Measurements from ENCODE around the gene ACP1.

The ACP1 gene

DNA sequence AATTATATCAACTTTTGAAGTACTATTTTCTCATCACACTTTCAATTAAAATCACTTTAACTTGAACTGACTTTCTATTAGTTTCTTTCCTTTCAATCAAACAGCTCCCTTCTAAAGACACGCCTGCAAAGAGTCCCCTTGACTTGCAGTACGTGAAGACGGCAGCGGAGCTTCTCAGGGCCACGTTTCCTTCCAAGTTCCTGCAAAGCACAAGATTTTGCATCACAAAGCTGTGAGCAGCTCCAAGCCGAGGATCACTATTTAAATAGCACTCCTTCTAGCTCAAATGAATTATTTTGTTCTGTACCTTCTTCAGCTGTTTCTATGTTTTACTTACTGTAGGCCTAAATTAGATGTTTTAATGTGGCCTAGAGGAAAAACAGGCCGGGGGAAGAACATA, 31.7 kb upstream of the ACP1 start:
- Histone ChIP-seq H3K9me3 (replicated peaks in 1 of 2; ENCODE audit: control insufficient read depth in 2 of 2, insufficient read depth in 1 of 2, low read depth in 1 of 2, low read length in 2 of 2) (peaks cover 0 to 7% of the 10 kb centered on the region in 2 donors), H2AK5ac (ENCODE audit: low read depth, low read length) (no peak overlapping the region), H2BK5ac (ENCODE audit: low read length) (no peak overlapping the region), H3K9ac (ENCODE audit: low read depth, low read length, poor library complexity) (no peak overlapping the region), H3K4ac (ENCODE audit: low read length) (no peak overlapping the region), H3K36me3 (replicated peaks in 1 of 2; ENCODE audit: control insufficient read depth in 2 of 2, insufficient read depth in 2 of 2, low read length in 2 of 2) (peaks cover 0 to 28% of the 10 kb centered on the region in 2 donors), H4K91ac (ENCODE audit: low read depth, low read length, poor library complexity) (no peak overlapping the region), H3K4me3 (ENCODE audit: low read length in 2 of 2) (no peak overlapping the region), H2BK120ac (ENCODE audit: low read depth, low read length) (no peak overlapping the region), H3K23ac (ENCODE audit: low read depth, low read length, poor library complexity) (no peak overlapping the region), H3K18ac (ENCODE audit: low read length) (no peak overlapping the region), H3K27me3 (ENCODE audit: control insufficient read depth in 3 of 3, insufficient read depth in 3 of 3, low read depth in 1 of 3, low read length in 3 of 3) (no peaks in the 10 kb centered on the region), H2BK12ac (ENCODE audit: low read length) (no peak overlapping the region), H2AFZ (ENCODE audit: low read length) (no peak overlapping the region), H3K27ac (replicated peaks; ENCODE audit: low read length) (no peak overlapping the region), H2BK15ac (ENCODE audit: low read length) (no peak overlapping the region), H3K4me2 (ENCODE audit: insufficient read depth, low read length, poor library complexity, severe bottlenecking) (no peak overlapping the region), H3K79me1 (ENCODE audit: low read depth, low read length) (no peaks in the 10 kb centered on the region), H3K4me1 (ENCODE audit: control insufficient read depth in 2 of 2, insufficient read depth in 1 of 2, low read depth in 1 of 2, low read length in 2 of 2) (peaks cover 2 to 7% of the 10 kb centered on the region in 2 donors), H4K8ac (ENCODE audit: low read depth, low read length) (no peak overlapping the region), H3K14ac (ENCODE audit: low read length) (no peak overlapping the region)
- no CpG with 5 or more reads among the region's 7 CpGs for WGBS, 2 donors (ENCODE audit: extremely low coverage in 2 of 2, insufficient read length in 2 of 2, insufficient replicate concordance in 1 of 2)
- no peak for DNase-seq (ENCODE audit: low spot score)

DNA sequence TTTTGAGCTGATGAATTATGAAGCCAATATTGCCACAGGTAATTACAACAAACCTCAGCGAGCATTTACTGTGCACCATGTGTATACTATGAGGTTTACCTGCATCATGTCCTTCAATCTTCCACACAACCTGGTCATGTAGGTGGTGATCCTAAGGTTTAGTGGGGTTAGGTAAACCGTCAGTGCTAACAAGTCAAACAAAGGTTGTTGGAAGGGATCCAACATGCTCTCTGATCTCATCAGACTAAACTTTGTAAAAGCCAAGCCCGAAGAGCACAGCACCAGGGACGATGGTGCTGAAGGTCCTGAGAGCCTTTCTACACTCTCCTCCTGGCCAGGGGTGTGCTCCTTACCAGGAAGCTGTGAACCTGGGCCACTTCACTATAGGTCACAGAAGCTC, 30.3 kb upstream of the ACP1 start:
- no peak overlapping the region for H2BK12ac ChIP-seq (ENCODE audit: low read length)
- no peak overlapping the region for H2AK5ac ChIP-seq (ENCODE audit: low read depth, low read length)
- no peaks in the 10 kb centered on the region for H3K27me3 ChIP-seq (ENCODE audit: control insufficient read depth in 3 of 3, insufficient read depth in 3 of 3, low read depth in 1 of 3, low read length in 3 of 3)
- no peak overlapping the region for H2BK5ac ChIP-seq (ENCODE audit: low read length)
- H4K8ac ChIP-seq (ENCODE audit: low read depth, low read length) = no peak overlapping the region
- no CpG with 5 or more reads among the region's 4 CpGs for WGBS, 2 donors (ENCODE audit: extremely low coverage in 2 of 2, insufficient read length in 2 of 2, insufficient replicate concordance in 1 of 2)
- no peak overlapping the region for H3K4me2 ChIP-seq (ENCODE audit: insufficient read depth, low read length, poor library complexity, severe bottlenecking)
- no peak overlapping the region for H3K14ac ChIP-seq (ENCODE audit: low read length)
- H3K9me3 ChIP-seq (replicated peaks in 1 of 2; ENCODE audit: control insufficient read depth in 2 of 2, insufficient read depth in 1 of 2, low read depth in 1 of 2, low read length in 2 of 2) = peaks cover 0 to 7% of the 10 kb centered on the region in 2 donors
- H3K4ac ChIP-seq (ENCODE audit: low read length) = no peak overlapping the region
- no peak overlapping the region for H4K91ac ChIP-seq (ENCODE audit: low read depth, low read length, poor library complexity)
- no peak overlapping the region for H3K23ac ChIP-seq (ENCODE audit: low read depth, low read length, poor library complexity)
- H3K4me1 ChIP-seq (ENCODE audit: control insufficient read depth in 2 of 2, insufficient read depth in 1 of 2, low read depth in 1 of 2, low read length in 2 of 2) = peaks cover 7 to 8% of the 10 kb centered on the region in 2 donors
- no peak overlapping the region for H3K4me3 ChIP-seq (ENCODE audit: low read length in 2 of 2)
- no peak overlapping the region for H2BK15ac ChIP-seq (ENCODE audit: low read length)
- H2AFZ ChIP-seq (ENCODE audit: low read length) = no peak overlapping the region
- no peak overlapping the region for H3K18ac ChIP-seq (ENCODE audit: low read length)
- H3K27ac ChIP-seq (replicated peaks; ENCODE audit: low read length) = no peak overlapping the region
- no peak for DNase-seq (ENCODE audit: low spot score)
- H3K36me3 ChIP-seq (replicated peaks in 1 of 2; ENCODE audit: control insufficient read depth in 2 of 2, insufficient read depth in 2 of 2, low read length in 2 of 2) = peaks cover 0 to 29% of the 10 kb centered on the region in 2 donors
- H2BK120ac ChIP-seq (ENCODE audit: low read depth, low read length) = no peak overlapping the region
- H3K79me1 ChIP-seq (ENCODE audit: low read depth, low read length) = no peaks in the 10 kb centered on the region
- no peak overlapping the region for H3K9ac ChIP-seq (ENCODE audit: low read depth, low read length, poor library complexity)

DNA sequence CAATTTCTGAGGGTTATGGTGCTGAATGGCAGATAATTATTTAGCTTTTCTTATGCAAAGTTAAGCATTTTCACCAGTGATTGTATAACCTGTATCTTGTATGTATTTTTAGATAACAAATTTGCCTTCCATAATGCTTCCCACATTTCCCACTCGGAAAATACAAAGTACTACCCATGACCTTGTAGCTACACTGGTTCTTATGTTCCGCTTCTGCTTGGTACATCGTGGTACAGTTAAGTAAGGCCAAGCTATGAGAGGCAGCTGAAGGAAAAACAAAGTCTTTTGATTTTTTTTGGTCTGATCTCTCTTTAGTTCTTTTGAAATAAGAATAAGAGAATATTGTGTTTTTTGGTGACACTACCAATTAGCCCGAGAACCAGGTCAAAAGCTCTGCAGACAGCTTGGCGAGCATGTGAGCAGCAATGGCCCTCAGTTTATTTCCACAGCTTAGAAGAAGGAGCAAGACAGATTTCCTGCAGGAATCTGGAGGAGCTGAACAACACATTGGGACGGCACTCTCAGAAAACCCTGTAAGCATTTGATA, 27.7 kb upstream of the ACP1 start:
- Histone ChIP-seq H3K4me3 (ENCODE audit: low read length in 2 of 2) (no peak overlapping the region), H3K36me3 (replicated peaks in 1 of 2; ENCODE audit: control insufficient read depth in 2 of 2, insufficient read depth in 2 of 2, low read length in 2 of 2) (peaks cover 1 to 33% of the 10 kb centered on the region in 2 donors), H4K8ac (ENCODE audit: low read depth, low read length) (no peak overlapping the region), H3K79me1 (ENCODE audit: low read depth, low read length) (no peaks in the 10 kb centered on the region), H2BK15ac (ENCODE audit: low read length) (no peak overlapping the region), H3K4ac (ENCODE audit: low read length) (no peak overlapping the region), H2BK120ac (ENCODE audit: low read depth, low read length) (no peak overlapping the region), H3K18ac (ENCODE audit: low read length) (no peak overlapping the region), H3K14ac (ENCODE audit: low read length) (no peak overlapping the region), H3K23ac (ENCODE audit: low read depth, low read length, poor library complexity) (no peak overlapping the region), H3K4me2 (ENCODE audit: insufficient read depth, low read length, poor library complexity, severe bottlenecking) (no peak overlapping the region), H3K9me3 (replicated peaks in 1 of 2; ENCODE audit: control insufficient read depth in 2 of 2, insufficient read depth in 1 of 2, low read depth in 1 of 2, low read length in 2 of 2) (peaks cover 0 to 10% of the 10 kb centered on the region in 2 donors), H2BK5ac (ENCODE audit: low read length) (no peak overlapping the region), H2BK12ac (ENCODE audit: low read length) (no peak overlapping the region), H2AFZ (ENCODE audit: low read length) (no peak overlapping the region), H3K27me3 (ENCODE audit: control insufficient read depth in 3 of 3, insufficient read depth in 3 of 3, low read depth in 1 of 3, low read length in 3 of 3) (no peaks in the 10 kb centered on the region), H4K91ac (ENCODE audit: low read depth, low read length, poor library complexity) (no peak overlapping the region), H3K9ac (ENCODE audit: low read depth, low read length, poor library complexity) (no peak overlapping the region), H3K4me1 (ENCODE audit: control insufficient read depth in 2 of 2, insufficient read depth in 1 of 2, low read depth in 1 of 2, low read length in 2 of 2) (peaks cover 7 to 8% of the 10 kb centered on the region in 2 donors), H2AK5ac (ENCODE audit: low read depth, low read length) (no peak overlapping the region), H3K27ac (replicated peaks; ENCODE audit: low read length) (no peak overlapping the region)
- no peak for DNase-seq (ENCODE audit: low spot score)
- WGBS, 2 donors (ENCODE audit: extremely low coverage in 2 of 2, insufficient read length in 2 of 2, insufficient replicate concordance in 1 of 2) = no CpG with 5 or more reads among the region's 6 CpGs

DNA sequence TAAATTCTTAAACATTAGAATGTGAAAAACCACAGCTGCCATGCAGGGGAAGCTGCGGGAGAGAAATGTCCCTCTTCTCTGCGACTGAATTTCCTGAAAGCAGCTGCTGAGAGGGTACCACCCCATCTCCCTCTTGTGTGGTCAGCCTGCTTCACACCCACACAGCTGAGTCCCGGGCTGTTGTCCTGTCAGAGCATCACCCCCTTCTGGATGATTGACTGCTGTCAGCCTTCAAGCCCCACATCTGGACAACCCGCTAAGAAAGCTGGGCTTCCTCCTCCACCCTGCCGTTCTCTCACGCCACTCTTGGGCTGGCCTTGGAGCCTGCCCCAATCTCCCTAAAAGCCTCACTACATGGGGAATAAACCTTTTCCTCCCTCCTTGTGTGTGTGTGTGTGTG, 26.9 kb upstream of the ACP1 start:
- H3K18ac ChIP-seq (ENCODE audit: low read length) = peak overlapping the region; percentile 17
- no peak overlapping the region for H4K91ac ChIP-seq (ENCODE audit: low read depth, low read length, poor library complexity)
- H3K4me2 ChIP-seq (ENCODE audit: insufficient read depth, low read length, poor library complexity, severe bottlenecking) = no peak overlapping the region
- peaks cover 1 to 41% of the 10 kb centered on the region in 2 donors for H3K36me3 ChIP-seq (replicated peaks in 1 of 2; ENCODE audit: control insufficient read depth in 2 of 2, insufficient read depth in 2 of 2, low read length in 2 of 2)
- H2BK15ac ChIP-seq (ENCODE audit: low read length) = no peak overlapping the region
- H3K27me3 ChIP-seq (ENCODE audit: control insufficient read depth in 3 of 3, insufficient read depth in 3 of 3, low read depth in 1 of 3, low read length in 3 of 3) = no peaks in the 10 kb centered on the region
- no CpG with 5 or more reads among the region's 6 CpGs for WGBS, 2 donors (ENCODE audit: extremely low coverage in 2 of 2, insufficient read length in 2 of 2, insufficient replicate concordance in 1 of 2)
- H3K9me3 ChIP-seq (replicated peaks in 1 of 2; ENCODE audit: control insufficient read depth in 2 of 2, insufficient read depth in 1 of 2, low read depth in 1 of 2, low read length in 2 of 2) = peaks cover 0 to 17% of the 10 kb centered on the region in 2 donors
- H3K4me1 ChIP-seq (ENCODE audit: control insufficient read depth in 2 of 2, insufficient read depth in 1 of 2, low read depth in 1 of 2, low read length in 2 of 2) = peaks cover 7 to 8% of the 10 kb centered on the region in 2 donors
- H4K8ac ChIP-seq (ENCODE audit: low read depth, low read length) = no peak overlapping the region
- no peak overlapping the region for H2AK5ac ChIP-seq (ENCODE audit: low read depth, low read length)
- no peak for DNase-seq (ENCODE audit: low spot score)
- H2BK5ac ChIP-seq (ENCODE audit: low read length) = no peak overlapping the region
- H3K9ac ChIP-seq (ENCODE audit: low read depth, low read length, poor library complexity) = no peak overlapping the region
- H3K4me3 ChIP-seq (ENCODE audit: low read length in 2 of 2) = no peak overlapping the region
- no peak overlapping the region for H2AFZ ChIP-seq (ENCODE audit: low read length)
- no peak overlapping the region for H2BK120ac ChIP-seq (ENCODE audit: low read depth, low read length)
- H3K23ac ChIP-seq (ENCODE audit: low read depth, low read length, poor library complexity) = no peak overlapping the region
- no peak overlapping the region for H3K14ac ChIP-seq (ENCODE audit: low read length)
- H3K27ac ChIP-seq (replicated peaks; ENCODE audit: low read length) = no peak overlapping the region
- H3K79me1 ChIP-seq (ENCODE audit: low read depth, low read length) = no peaks in the 10 kb centered on the region
- H2BK12ac ChIP-seq (ENCODE audit: low read length) = no peak overlapping the region
- no peak overlapping the region for H3K4ac ChIP-seq (ENCODE audit: low read length)
